IMR-90 (cell line): ENCODE measurements around the gene KCNN4.

Experiments used
- BHLHE40 ChIP-seq: fragments of 150-350 bp; IDR thresholded peaks from 2 replicates; pipeline ENCODE4 v1.6.1; 2016; ENCODE audit warnings: mild to moderate bottlenecking, low read depth, low read length
- CTCF ChIP-seq: conservative IDR thresholded peaks from 2 replicates; pipeline ENCODE4 v1.5.1; 2012; ENCODE audit warnings: mild to moderate bottlenecking, low read depth, low read length, improper control_type of control experiment
- POLR2A ChIP-seq: IDR thresholded peaks from 2 replicates; pipeline ENCODE4 v1.6.1; 2012; ENCODE audit warnings: mild to moderate bottlenecking, low read depth, low read length

DNA sequence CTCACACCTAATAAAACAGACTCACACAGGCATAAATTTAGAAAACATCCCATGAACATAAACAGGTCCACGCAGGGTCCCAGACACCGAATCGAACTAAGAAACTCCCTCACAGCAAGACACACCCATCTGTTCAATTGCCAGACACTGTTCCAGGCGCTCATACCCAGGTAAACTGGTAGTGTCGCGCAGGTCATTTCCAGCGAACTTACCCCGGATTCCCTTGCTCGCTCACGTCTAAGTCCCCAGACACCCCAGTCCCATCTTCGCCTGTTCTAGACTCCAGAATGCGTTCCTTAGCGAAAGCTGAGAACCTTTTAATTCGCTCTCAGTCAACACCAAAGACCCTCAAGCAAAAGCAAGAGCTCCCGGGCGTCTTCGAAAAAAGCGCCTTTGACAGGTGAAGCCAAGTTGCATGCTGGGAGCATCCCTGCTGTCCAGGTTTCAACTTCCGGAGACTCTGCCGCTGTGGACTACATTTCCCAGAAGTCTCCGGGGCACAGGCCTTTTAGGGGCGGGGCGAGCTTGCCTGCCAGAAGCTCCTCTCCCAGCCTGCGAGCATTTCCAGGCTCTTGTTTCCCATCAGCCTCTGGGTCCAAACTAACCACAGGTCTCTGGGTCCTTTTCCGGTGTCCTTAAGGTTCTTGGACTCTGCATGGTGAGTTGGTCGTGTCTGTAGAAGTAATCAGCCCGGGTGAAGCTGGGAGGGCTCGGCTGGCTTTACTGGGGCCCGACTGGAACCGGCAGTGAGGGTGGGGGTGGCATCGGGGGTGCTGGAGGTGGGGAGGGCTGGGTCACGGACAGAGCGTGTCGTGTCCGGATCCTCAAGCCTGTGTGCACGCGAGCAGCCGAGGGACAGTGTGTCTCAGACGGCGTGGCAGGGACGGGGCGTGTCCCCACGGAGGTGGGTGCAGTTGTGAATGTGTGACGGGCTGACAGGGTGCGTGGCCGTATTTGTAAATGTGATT, 46.3 kb upstream of the KCNN4 start, which contains the start of gene ZNF283:
- TF ChIP-seq CTCF (no peak), POLR2A (no peak), BHLHE40 (no peak)
